NCI-H2107 treated with DMSO at 0.1 percent for 48 hours (cell line): Measurements from ENCODE around the gene BID.
"Not testable (repeated sequence)": the region's sequence is repeated elsewhere in the genome, so short reads cannot be mapped to it uniquely, and the experiment has no call there.

Experiments used
- DNase-seq: peaks from one replicate; lab custom pipeline; 2025; ENCODE audit not compliant: unreplicated experiment; lab: John Stamatoyannopoulos, UW

Gene BID

DNA sequence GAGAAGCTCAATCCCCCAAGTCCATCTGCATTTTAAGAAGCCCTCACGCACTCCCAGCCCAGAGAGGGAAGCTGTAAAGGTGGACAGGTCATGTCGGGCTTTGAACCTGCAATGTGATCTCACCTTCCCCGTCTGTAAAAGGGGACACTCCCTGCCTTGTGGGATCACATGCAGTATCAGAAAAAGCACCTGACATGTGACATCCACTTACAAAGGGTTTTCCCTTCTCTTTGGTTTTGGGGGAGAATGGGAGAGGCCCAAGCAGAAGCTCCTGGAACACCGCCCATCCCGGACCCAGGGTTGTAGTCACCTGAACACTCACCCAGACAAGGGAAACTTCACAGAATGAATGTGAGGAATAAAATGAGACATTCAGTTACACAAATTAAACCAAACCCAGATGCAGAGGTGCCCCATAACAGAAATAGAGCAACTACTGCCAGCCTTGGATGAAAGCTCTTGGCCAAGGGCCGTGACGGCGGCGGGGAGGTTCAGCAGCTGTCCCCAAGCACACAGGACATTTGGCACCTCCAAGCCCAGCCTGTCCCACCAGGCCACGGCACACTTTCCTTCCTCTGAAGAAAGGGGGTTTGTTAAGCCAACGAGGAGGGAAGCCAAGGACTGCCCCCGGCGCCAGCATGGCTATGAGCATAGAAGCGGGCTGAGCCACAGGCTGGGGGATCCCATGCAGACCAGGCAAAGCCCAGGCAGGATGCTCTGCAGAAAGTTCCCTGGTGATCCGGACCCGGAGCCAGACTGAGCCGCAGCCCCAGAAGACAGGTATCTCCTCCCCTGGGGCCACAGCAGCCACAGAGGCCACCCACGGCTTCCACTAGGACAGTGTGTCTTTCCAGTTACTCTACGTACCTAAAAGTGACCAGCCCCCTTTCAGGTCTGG, 3.8 kb downstream of the BID start:
- no peak for DNase-seq

DNA sequence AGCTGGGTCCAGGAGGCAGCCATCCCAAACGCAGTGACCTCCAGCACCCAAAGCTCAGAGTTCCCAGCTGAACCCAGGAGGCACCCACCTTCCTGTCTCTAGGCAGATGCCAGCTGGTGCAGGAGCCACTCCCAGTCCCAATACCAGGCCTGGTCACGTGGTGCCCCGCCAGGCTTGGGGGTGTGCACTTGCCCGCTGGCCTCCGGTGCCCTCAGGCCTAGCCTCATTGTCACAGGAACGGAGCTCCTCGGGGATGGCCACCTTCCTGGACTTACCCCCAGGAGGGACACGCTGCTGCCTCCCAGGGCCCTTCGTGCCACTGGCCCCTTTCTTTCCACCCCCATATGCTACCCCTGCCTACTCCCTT, 4.6 kb downstream of the BID start:
- DNase-seq = no peak

DNA sequence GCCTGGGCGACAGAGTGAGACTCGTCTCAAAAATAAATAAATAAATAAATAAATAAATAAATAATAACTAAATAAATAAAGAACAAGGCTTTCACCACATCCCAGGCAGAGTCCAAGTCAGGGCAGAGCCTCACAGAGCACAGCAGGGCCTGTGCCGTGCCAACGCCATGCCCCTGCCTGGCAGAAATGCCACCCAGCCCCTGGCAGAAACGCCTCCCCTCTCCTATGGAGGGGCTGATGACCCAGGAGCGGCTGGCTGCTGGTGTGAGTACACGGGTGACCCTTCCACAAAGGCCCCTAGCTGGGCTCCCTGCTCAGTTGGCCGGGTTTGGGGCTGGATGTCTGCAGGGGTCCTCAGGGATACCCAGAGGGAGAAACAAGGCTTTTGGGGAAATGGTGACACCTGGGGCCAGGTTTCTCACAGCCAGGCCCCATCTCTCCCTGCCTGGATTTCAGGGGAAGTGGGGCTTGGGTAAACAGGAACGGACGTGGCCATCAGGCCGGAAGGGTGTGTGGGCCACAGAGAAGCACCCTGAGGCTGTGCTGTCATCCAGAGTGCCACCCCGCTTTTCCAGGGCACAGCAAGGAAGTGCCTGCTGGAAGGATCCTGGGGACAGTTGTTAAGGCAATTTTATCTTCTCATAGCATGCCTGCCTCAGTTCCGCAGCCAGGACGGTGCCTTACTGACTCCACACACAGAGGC, 5.1 kb downstream of the BID start:
- no peak for DNase-seq

DNA sequence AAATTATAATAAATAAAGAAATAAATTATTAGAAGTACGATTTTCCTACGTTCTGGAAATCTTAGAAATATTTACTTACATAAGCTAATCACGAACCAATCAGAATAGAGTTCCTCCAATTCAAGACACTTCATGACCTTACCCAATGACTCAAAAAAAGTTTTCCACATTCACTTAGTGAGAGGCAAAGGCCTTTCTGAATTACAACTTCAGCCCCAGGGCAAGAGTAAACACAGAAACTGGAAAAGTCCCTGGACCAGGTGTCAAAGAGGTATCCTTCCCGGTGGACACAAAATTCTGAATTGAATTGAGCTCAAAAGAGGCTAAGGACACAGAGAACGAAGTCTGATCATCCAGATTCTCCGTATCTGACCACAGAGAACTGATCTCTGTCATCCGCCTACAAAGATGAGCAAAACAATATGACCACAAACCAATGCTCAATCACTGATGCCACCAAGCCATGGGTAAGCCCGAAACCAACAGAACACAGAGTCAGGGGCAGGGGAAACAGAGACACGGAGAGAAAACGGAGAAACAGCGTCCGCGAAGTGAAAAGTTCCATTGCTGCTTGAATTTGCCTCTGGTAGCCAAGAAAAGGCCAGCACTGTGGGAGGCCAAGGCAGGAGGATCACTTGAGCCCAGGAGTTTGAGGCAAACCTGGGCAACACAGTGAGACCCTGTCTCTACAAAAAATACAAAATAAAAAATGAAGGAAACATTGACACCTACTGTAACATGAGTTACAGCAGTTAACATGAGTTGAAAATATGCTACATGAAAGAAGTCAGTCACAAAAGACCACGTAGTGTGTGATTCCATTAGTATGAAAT, 6.8 kb downstream of the BID start:
- DNase-seq = no peak

DNA sequence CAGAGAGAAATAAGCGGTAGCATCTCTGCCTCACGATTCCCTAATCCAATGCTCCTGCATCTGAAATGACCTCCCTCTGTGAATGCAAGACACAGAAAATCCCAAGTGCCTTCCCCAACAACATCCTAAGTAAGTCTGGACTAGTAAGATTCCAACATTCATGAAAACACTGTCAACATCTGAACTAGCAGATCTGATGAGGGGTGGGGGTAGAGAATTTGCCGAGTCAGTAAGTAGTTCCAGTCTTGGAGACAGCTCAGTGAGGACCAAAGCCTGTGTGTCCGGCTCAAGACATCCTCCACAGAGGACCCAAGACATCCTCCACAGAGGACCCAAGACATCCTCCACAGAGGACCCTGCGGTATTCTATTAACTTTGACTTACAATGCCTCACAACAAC, 9.4 kb downstream of the BID start:
- not testable (repeated sequence) for DNase-seq

GRCh38 chr22:17764036-17764435, 10.2 kb downstream of the BID start:
- DNase-seq = no peak

GRCh38 chr22:17763442-17763841, 10.8 kb downstream of the BID start:
- not testable (repeated sequence) for DNase-seq

- DNase-seq = no peak
These were observed 13.2 kb downstream of the BID start for GRCh38 chr22:17761138-17761488.

DNA sequence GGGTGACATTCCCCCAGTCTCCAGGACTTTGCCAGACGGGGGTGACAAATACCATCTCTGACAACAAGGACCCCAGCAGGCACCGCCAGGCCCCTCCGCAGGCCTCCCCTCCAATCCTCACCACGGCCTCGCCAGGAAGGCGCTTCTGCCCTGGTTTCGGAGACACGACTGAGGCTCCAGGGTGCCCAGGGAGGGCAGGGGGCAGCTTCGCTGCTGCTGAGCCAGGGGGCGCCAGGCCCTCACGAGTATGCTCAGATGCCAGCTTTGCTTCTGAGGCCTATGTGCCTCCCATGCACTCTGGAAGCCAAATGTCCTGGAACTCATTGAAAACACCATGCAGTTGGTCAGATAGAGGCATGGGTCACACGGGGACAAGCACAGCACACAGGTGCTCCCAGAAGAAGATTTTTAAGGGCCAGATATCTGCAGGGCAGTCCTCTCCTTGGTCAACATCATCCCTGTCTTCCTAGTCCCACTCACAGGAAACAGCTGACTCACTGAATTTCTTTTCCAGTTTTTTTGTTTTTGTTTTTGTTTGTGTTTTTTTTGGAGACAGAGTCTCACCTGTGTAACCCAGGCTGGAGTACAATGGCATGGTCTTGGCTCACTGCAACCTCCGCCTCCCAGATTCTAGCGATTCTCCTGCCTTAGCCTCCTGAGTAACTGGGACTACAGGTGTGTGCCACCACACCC, 19.9 kb downstream of the BID start:
- no peak for DNase-seq

DNA sequence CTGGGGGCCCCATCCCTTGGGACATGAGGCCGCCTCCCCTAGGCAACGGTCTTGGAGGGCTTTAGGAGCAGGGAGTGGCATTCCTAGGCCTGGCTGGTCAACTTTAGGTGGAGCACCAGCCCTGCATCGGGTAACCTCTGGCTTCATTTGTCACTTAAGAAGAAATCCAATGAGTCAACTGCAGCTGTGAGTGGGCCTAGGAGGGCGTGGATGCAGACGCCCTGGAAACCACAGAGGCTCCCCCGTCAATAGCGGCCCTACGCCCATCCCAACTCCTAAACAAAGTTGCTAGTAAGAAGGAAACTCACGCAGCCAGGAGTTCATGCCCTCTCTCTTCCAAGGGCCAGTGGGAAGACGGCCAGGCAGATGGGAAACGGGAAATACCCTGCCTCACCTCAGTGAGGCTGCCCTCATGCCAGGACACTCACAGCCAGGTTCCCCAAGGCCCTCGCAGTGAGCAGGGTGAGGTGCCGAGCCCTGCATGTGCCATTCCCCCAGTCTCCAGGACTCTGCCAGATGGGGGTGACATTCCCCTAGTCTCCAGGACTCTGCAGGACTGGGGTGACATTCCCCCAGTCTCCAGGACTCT, 20.8 kb downstream of the BID start:
- DNase-seq = no peak

DNA sequence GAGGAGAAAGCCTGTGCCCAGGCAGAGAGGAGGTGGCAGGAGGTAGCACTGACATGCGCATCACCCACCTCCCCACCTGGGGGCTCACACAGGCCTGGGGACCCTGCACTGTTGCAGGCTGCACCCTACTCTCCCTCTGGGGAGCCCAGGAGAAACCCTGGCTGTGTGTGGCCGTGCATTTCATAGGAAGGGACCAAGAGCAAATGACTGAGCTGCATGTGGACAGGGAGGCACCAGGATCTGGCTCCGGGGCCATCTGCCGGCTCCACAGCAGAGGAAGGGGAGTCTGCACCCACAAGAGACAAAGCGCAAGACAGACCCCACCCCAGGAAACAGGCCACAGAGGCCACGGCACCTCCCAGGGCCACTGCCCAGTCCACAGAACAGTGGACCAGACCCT, 22.7 kb downstream of the BID start:
- no peak for DNase-seq

- no peak for DNase-seq
These were observed 24.5 kb downstream of the BID start for GRCh38 chr22:17749605-17750395.

DNA sequence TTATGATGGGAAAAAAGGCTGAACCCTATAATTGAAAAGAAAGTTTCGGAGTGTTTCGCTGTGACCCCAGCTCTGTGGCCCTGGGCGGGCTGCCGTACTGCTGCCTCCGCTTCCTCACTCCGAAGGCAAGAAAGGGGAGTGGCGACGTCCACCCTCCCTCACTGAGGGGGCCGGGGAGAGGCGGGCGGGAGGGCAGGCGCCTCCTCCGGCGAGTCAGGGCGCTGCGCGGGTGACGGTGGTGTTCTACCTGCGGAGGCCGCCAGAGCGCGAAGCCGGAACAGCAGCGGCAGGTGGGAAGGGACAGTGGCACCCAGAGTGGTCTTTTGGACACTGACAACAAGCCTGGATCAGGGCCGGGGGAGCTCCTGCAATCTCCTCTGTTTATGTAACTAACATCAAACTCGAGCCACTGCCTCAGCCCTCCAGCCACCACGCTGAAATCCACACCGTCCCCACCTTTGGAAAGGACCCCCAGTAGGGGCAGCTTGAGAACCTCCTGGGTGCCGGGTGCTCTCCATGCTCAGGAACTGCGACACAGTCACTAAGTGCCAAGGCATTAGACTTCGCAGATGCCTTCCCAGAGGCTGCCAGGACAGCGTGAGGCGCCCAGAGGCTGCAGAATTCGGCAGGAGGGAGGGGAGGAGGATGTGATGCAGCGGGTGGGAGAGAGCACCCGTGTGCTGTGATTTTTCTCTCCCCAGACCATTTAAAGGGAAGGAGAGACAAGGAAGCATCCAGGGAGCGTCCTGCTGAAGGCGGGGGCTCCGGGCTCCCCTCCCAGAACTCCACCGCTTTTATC, 25.5 kb downstream of the BID start:
- no peak for DNase-seq

- no peak for DNase-seq
These were observed 27.4 kb downstream of the BID start for GRCh38 chr22:17746916-17747315.

GRCh38 chr22:17744430-17744829, 29.8 kb downstream of the BID start:
- no peak for DNase-seq

- DNase-seq = no peak
These were observed 30.4 kb downstream of the BID start for GRCh38 chr22:17743661-17744411.

GRCh38 chr22:17742527-17742902, 31.8 kb downstream of the BID start:
- peak; percentile 4 for DNase-seq

GRCh38 chr22:17741866-17742526, 32.3 kb downstream of the BID start:
- DNase-seq = no peak
